ENCODE data around the gene ARHGAP15.

- no peak for TF ChIP-seq CTCF (IDR thresholded peaks at IDR 0.05; ENCODE audit: low read depth, low read length, missing input control)
- no peak for TF ChIP-seq GABPA (IDR thresholded peaks at IDR 0.05 in 1 of 2, conservative IDR thresholded peaks at IDR 0.05 in 1 of 2)
- no peak for TF ChIP-seq REST (IDR thresholded peaks at IDR 0.05)
- TF ChIP-seq EGR1 (IDR thresholded peaks at IDR 0.05; ENCODE audit: low read depth in 2 of 2) = no peak
- no peak for TF ChIP-seq TAF1 (conservative IDR thresholded peaks at IDR 0.05)
- no peak for TF ChIP-seq RAD21 (IDR thresholded peaks at IDR 0.05)
- TF ChIP-seq SP1 (IDR thresholded peaks at IDR 0.05) = no peak
- no peak for TF ChIP-seq MAX (IDR thresholded peaks at IDR 0.05)
- TF ChIP-seq JUND (IDR thresholded peaks at IDR 0.05) = no peak
- TF ChIP-seq ATF3 (IDR thresholded peaks at IDR 0.05) = no peak
- no peak for TF ChIP-seq YY1 (IDR thresholded peaks at IDR 0.05)
- TF ChIP-seq FOXA2 (IDR thresholded peaks at IDR 0.05) = no peak
- no peak for TF ChIP-seq NR2F2 (IDR thresholded peaks at IDR 0.05)
These were observed 340.1 kb downstream of the ARHGAP15 start for GRCh38 chr2:143469323-143469722.

All from liver (tissue), 3 donors.